Thoracic aorta (tissue), 2 donors: Measurements from ENCODE around the gene SUPT16H. TPM values are rescaled to one million over a fixed set of nuclear protein-coding genes. Genes with fewer than 3 reads are reported as not detected.

Source experiments
- ATAC-seq: fragments of 150-250 bp; one replicate; pipeline ENCODE4 v1.8.0; 2017; ENCODE audit warnings: low read depth; ENCODE audit not compliant: insufficient number of reproducible peaks, low FRiP score
- DNase-seq: peaks from one replicate; pipeline ENCODE4 v3.0.0-alpha.2; 2020; ENCODE audit warnings: low spot score
- H3K27ac ChIP-seq, 2 donors: fragments of 200-600 bp; sonication (generic); 1 replicate in 1 of 2; 2 replicates in 1 of 2; pipeline ENCODE4 v1.5.1; 2016; ENCODE audit warnings: mild to moderate bottlenecking in 2 of 2, moderate library complexity in 2 of 2
- H3K27me3 ChIP-seq: fragments of 200-600 bp; sonication (generic); replicated peaks from 2 replicates; pipeline ENCODE4 v1.6.0; 2016; ENCODE audit warnings: mild to moderate bottlenecking; ENCODE audit not compliant: insufficient read depth
- H3K36me3 ChIP-seq: fragments of 200-600 bp; sonication (generic); one replicate; pipeline ENCODE4 v1.5.1; 2016
- H3K4me1 ChIP-seq, 2 donors: fragments of 200-600 bp; sonication (generic); 1 replicate in 1 of 2; 2 replicates in 1 of 2; pipeline versions ENCODE4 v1.5.1 to v1.6.0; 2016; ENCODE audit warnings: low read depth in 2 of 2, mild to moderate bottlenecking in 1 of 2; ENCODE audit not compliant: control insufficient read depth in 1 of 2
- H3K4me3 ChIP-seq: fragments of 200-600 bp; sonication (generic); 2 replicates; pipeline ENCODE4 v1.5.1; 2016; ENCODE audit warnings: mild to moderate bottlenecking
- H3K9me3 ChIP-seq: fragments of 200-600 bp; sonication (generic); 2 replicates; pipeline ENCODE4 v1.5.1; 2016
- total RNA-seq, 2 donors: library from RNA; depleted of rRNA; stranded (reverse); fragments of >200 nt; gene quantifications; one replicate each; pipeline versions ENCODE4 v1.1.0 to v1.2.3, GENCODE V29; 2016
- TF ChIP-seq, protein P1 (sequence below): fragments of 200-600 bp; sonication (generic); IDR thresholded peaks from one replicate; pipeline ENCODE4 v1.5.1; 2019; ENCODE audit warnings: antibody characterized with exemption

SUPT16H gene
- total RNA-seq, 2 donors from 2014 or later, result 48.1 to 87.3 TPM

DNA sequence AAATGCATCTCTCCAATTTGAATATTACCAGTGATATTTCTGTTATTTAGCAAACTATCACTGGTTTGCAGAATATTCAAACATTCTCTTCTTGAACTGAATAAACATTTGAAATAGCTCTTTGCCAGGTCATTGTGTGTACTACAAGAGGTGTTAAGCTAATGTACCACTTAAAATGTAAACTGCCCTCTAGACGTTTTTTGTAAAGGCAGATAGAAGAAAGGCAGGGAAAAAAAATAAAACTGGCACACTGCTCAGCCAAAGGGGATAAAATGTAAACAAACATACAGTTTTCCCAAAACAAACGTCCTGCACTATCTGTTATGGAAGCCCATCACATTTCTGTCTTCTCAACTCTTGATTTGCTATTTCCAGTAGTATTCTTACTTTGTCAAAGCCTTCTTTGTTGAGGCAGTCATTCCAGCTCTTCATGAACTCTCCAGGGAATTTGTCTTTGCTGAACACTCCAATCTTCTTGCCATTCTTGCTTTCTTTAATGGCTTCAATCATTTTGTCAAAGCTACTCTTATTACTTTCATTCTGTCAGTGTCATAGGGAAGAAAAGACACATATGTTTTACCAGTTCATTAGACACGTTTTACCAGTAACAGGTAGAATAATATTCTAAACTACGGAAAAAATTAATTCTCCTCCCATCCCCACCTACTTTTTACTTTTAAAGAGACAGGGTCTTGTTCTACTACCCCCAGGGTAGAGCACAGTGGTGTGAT lies 13.7 kb downstream of the SUPT16H start:
- H3K9me3 ChIP-seq, result no peaks in the 10 kb centered on the region
- no peaks in the 10 kb centered on the region for H3K4me1 ChIP-seq
- DNase-seq (no peak), ATAC-seq (no peak)
- no peak overlapping the region for H3K4me3 ChIP-seq
- no peaks in the 10 kb centered on the region for H3K27me3 ChIP-seq
- TF ChIP-seq, protein P1, sequence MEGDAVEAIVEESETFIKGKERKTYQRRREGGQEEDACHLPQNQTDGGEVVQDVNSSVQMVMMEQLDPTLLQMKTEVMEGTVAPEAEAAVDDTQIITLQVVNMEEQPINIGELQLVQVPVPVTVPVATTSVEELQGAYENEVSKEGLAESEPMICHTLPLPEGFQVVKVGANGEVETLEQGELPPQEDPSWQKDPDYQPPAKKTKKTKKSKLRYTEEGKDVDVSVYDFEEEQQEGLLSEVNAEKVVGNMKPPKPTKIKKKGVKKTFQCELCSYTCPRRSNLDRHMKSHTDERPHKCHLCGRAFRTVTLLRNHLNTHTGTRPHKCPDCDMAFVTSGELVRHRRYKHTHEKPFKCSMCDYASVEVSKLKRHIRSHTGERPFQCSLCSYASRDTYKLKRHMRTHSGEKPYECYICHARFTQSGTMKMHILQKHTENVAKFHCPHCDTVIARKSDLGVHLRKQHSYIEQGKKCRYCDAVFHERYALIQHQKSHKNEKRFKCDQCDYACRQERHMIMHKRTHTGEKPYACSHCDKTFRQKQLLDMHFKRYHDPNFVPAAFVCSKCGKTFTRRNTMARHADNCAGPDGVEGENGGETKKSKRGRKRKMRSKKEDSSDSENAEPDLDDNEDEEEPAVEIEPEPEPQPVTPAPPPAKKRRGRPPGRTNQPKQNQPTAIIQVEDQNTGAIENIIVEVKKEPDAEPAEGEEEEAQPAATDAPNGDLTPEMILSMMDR, result no peak
- peaks cover 74% of the 10 kb centered on the region for H3K36me3 ChIP-seq
- no peak overlapping the region for H3K27ac ChIP-seq

DNA sequence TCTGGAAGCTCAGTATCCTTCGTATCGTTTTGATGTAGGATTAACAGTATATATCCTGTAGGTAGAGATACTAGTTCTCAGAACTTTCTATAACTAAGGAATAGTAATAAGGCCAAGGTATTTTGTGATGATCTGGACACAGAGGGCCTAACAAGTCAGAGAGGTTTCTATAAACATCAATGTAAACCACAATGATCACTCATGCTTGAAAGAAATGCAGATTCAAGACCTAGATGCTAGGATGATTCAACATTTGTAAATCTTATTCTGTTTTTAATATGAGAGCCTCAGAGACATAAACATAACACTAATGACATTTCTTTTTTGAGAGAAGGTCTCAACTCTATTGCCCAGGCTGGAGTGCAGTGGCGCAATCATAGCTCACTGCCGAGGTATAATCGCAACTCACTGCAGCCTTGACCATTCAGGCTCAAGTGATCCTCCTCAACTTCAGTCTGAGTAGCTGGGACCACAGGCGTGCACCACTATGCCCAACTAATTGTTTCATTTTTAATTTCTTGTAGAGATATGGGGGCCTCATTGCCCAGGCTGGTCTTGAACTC lies 16.2 kb downstream of the SUPT16H start:
- Histone ChIP-seq H3K27ac (no peak overlapping the region), H3K9me3 (no peaks in the 10 kb centered on the region), H3K36me3 (peaks cover 94% of the 10 kb centered on the region), H3K27me3 (no peaks in the 10 kb centered on the region), H3K4me3 (no peak overlapping the region), H3K4me1 (no peaks in the 10 kb centered on the region)
- DNase-seq, result no peak
- TF ChIP-seq, protein P1, result no peak
- ATAC-seq, result no peak

DNA sequence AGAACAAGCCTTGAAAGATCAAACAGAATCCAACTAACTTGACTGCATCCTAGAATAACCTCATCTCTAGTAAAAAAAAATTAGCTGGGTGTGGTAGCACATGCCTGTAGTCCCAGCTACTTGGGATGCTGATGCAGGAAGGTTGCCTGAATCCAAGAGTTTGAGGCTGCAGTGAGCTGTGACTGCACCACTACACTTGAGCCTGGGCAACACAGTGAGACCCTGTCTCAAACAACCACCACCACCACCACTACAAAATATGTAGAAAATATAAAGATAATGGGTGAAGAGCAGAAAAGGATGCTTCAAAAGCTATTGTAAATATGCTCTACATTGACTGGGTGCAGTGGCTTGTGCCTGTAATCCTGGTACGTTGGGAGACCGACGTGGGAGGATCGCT lies 27.3 kb downstream of the SUPT16H start:
- Histone ChIP-seq H3K36me3 (peaks cover 82% of the 10 kb centered on the region), H3K9me3 (no peaks in the 10 kb centered on the region), H3K27me3 (no peaks in the 10 kb centered on the region), H3K27ac (no peak overlapping the region), H3K4me3 (no peak overlapping the region), H3K4me1 (no peaks in the 10 kb centered on the region)
- ATAC-seq (no peak), DNase-seq (no peak)
- TF ChIP-seq, protein P1, result no peak

DNA sequence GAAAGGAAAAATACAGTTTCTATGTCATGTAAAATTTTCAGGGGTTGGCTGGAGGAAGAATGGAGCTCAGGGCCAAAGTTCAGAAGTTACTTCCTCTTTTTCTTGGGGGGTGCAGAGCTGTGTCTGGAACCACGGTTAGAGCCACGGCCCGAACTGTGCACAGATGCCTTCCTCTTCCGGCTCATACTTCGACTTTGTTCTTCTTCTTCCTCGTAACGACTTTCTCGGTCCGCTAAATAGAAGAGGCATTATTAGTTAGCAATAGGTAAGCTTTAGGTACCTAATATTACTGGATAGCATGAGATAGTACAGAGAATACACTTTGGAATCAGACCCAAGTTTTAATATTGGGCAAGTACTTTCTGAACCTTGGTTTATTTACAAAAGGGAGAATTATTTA lies 31.2 kb downstream of the SUPT16H start:
- Histone ChIP-seq H3K36me3 (peaks cover 47% of the 10 kb centered on the region), H3K4me3 (no peak overlapping the region), H3K27me3 (no peaks in the 10 kb centered on the region), H3K9me3 (no peaks in the 10 kb centered on the region), H3K4me1 (no peaks in the 10 kb centered on the region), H3K27ac (no peak overlapping the region)
- DNase-seq (no peak), ATAC-seq (no peak)
- TF ChIP-seq, protein P1, result no peak

DNA sequence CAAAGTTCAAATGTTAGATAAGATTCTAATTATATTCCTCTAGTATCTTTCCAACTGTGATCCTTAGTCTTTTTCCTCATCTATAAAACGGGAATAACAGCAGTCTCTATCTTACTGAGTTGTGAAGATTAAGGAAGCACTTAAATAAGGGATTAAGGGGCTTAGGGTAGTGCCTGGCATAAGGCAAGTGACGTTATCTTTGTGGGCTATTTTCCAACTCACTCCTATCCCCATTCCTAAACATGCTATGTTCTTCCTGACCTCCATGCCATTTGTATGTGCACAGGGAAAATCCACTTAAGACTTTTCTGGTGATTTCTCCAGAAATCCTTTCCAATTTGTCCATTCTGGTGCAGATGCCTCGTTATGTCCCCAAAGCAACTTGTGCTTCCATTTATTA lies 33.3 kb downstream of the SUPT16H start:
- no peaks in the 10 kb centered on the region for H3K9me3 ChIP-seq
- no peaks in the 10 kb centered on the region for H3K4me1 ChIP-seq
- ATAC-seq (no peak), DNase-seq (no peak)
- no peak overlapping the region for H3K27ac ChIP-seq
- no peaks in the 10 kb centered on the region for H3K27me3 ChIP-seq
- TF ChIP-seq, protein P1, result no peak
- no peak overlapping the region for H3K4me3 ChIP-seq
- peaks cover 31% of the 10 kb centered on the region for H3K36me3 ChIP-seq
